Body of pancreas (tissue), 4 donors: ENCODE results near the gene KDM4C. TPM values are rescaled to one million over a fixed set of nuclear protein-coding genes. Genes with fewer than 3 reads are reported as not detected.
A peak's percentile ranks its signal among the peaks of the same experiment; 100 is the strongest.

Experiments
- ATAC-seq: fragments of 150-250 bp; one replicate; pipeline ENCODE4 v1.9.1; 2016
- DNase-seq, 4 donors: peaks; one replicate each; pipeline ENCODE4 v3.0.0-alpha.2; 2019
- H3K27ac ChIP-seq, 4 donors: fragments of 200-600 bp; sonication (generic); 1 replicate in 3 of 4; 2 replicates in 1 of 4; pipeline versions ENCODE4 v1.5.1 to v1.6.1; 2016 to 2019; ENCODE audit warnings: mild to moderate bottlenecking in 1 of 4, mixed read lengths in 1 of 4, moderate library complexity in 1 of 4
- H3K27me3 ChIP-seq, 2 donors: fragments of 200-600 bp; sonication (generic); one replicate each; pipeline ENCODE4 v1.6.0; 2016; ENCODE audit warnings: mild to moderate bottlenecking in 1 of 2
- H3K36me3 ChIP-seq, 2 donors: fragments of 200-600 bp; sonication (generic); replicated peaks in 1 of 2; 2 replicates each; pipeline ENCODE4 v1.5.1; 2016; ENCODE audit warnings: low read depth in 2 of 2; ENCODE audit not compliant: insufficient read depth in 1 of 2
- H3K4me1 ChIP-seq: fragments of 200-600 bp; sonication (generic); one replicate; pipeline ENCODE4 v1.6.0; 2016
- H3K4me3 ChIP-seq, 2 donors: fragments of 200-600 bp; sonication (generic); 1 replicate in 1 of 2; 2 replicates in 1 of 2; pipeline ENCODE4 v1.5.1; 2016 to 2019
- H3K9me3 ChIP-seq, 3 donors: fragments of 200-600 bp; sonication (generic); 1 replicate in 2 of 3; 2 replicates in 1 of 3; pipeline ENCODE4 v1.5.1; 2016
- POLR2A ChIP-seq, 3 donors: fragments of 450-650 bp; IDR thresholded peaks; one replicate each; pipeline ENCODE4 v1.6.1; 2016; ENCODE audit warnings: antibody characterized with exemption in 3 of 3, mild to moderate bottlenecking in 2 of 3
- WGBS, 2 donors: methylation state at CpG; one replicate each; pipeline ENCODE4 v1.1.5; 2017; 5-methylcytosine and 5-hydroxymethylcytosine counted together
- intact Hi-C: fragments of 100-400 bp; cut with DNase I; formaldehyde crosslinking; loops from one replicate; pipeline ENCODE4 v1.15.1; 2023
- total RNA-seq, 2 donors: library from RNA; depleted of rRNA; stranded (reverse); fragments of >200 nt; gene quantifications; one replicate each; pipeline ENCODE4 v1.1.0, GENCODE V29; 2016
- TF ChIP-seq, protein P1 (sequence below), 7 experiments: fragments of 450-650 bp in 4 of 7; fragments of 200-600 bp in 3 of 7; sonication (generic) in 3 of 7; IDR thresholded peaks; one replicate each; pipeline ENCODE4 v1.5.1; 2016 to 2019; ENCODE audit warnings: antibody characterized with exemption in 7 of 7

Gene KDM4C
- total RNA-seq, 2 donors from 2014 or later, result 40.5 to 48.5 TPM

- no peak for TF ChIP-seq POLR2A (IDR thresholded peaks at IDR 0.05)
- TF ChIP-seq, protein P1, sequence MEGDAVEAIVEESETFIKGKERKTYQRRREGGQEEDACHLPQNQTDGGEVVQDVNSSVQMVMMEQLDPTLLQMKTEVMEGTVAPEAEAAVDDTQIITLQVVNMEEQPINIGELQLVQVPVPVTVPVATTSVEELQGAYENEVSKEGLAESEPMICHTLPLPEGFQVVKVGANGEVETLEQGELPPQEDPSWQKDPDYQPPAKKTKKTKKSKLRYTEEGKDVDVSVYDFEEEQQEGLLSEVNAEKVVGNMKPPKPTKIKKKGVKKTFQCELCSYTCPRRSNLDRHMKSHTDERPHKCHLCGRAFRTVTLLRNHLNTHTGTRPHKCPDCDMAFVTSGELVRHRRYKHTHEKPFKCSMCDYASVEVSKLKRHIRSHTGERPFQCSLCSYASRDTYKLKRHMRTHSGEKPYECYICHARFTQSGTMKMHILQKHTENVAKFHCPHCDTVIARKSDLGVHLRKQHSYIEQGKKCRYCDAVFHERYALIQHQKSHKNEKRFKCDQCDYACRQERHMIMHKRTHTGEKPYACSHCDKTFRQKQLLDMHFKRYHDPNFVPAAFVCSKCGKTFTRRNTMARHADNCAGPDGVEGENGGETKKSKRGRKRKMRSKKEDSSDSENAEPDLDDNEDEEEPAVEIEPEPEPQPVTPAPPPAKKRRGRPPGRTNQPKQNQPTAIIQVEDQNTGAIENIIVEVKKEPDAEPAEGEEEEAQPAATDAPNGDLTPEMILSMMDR (IDR thresholded peaks at IDR 0.05), result no peak
- ATAC-seq, result no peak
- 94 to 95% methylated on average over 4 of the region's 4 CpGs for WGBS, 2 donors
These were observed 86.5 kb downstream of the KDM4C start for GRCh38 chr9:6844267-6844666.

DNA sequence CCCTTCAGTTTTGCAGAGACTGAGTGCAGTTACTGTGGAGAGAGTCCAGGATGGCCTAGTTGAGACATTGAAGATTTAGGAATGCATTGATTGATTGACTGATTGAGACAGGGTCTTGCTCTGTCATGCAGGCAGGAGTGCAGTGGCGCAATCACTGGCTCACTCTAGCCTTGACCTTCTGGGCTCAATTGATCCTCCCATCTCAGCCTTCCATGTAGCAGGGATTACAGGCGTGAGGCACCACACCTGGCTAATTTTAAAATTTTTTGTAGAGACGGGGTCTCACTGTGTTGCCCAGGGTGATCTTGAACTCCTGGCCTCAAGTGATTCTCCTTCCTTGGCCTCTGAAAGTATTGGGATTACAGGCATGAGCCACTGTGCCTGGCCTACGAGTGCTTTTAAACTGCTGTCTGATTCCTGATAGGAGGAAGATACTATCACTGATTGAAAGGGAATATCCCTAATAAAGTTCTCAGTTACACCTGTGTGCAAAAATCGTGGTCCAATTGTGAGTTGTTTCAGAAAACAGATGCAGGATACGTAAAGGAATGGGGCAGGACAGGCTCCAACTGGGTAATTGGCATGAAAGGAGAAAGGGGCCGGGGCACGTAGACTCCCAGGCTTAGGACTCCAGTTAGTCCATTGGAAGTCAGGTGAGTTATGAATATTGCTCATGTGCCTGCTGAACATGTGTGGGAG, 87.5 kb downstream of the KDM4C start:
- Histone ChIP-seq H3K36me3 (no peaks in the 10 kb centered on the region), H3K27ac (no peak overlapping the region), H3K4me3 (no peak overlapping the region), H3K27me3 (no peaks in the 10 kb centered on the region), H3K4me1 (no peaks in the 10 kb centered on the region), H3K9me3 (no peaks in the 10 kb centered on the region)
- ATAC-seq (no peak), DNase-seq (no peak)
- intact Hi-C loops, result no loop called here
- WGBS, 2 donors, result 84 to 87% methylated on average over 8 of the region's 8 CpGs
- no peak for TF ChIP-seq POLR2A (IDR thresholded peaks at IDR 0.05)
- TF ChIP-seq, protein P1 (IDR thresholded peaks at IDR 0.05), result no peak

More at GRCh38 chr9:6844267-6844666, 86.5 kb downstream of the KDM4C start:
- no peaks in the 10 kb centered on the region for H3K36me3 ChIP-seq
- no peak for DNase-seq
- intact Hi-C loops, result no loop called here
- no peak overlapping the region for H3K4me3 ChIP-seq
- H3K9me3 ChIP-seq, result no peaks in the 10 kb centered on the region
- H3K27ac ChIP-seq, result no peak overlapping the region
- no peaks in the 10 kb centered on the region for H3K4me1 ChIP-seq
- H3K27me3 ChIP-seq, result no peaks in the 10 kb centered on the region

DNA sequence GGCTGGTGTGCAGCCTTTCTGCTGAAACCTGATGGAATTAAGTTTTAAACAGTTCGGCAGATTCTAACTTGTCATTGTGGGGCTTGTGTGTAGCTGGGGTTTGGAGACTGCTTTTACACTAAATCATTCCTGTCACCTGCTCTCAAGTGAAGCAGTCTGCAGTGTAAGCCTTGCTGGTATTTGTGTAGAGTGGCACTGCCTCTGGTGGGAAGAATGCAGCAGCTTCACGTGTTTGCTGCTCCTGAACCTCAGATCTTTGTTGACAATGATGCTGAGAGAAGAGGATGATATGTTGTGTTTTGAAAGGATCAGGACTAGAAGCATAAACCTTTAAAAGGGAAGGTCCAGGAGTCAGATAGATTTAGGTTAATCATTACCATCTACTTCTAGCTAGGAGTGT, 88.1 kb downstream of the KDM4C start:
- no peak overlapping the region for H3K27ac ChIP-seq
- no peak overlapping the region for H3K4me3 ChIP-seq
- intact Hi-C loops, result no loop called here
- H3K9me3 ChIP-seq, result no peaks in the 10 kb centered on the region
- no peaks in the 10 kb centered on the region for H3K4me1 ChIP-seq
- peak in 1 of 4 donors; percentile 14 for DNase-seq
- no peaks in the 10 kb centered on the region for H3K36me3 ChIP-seq
- WGBS, 2 donors, result 31 to 56% methylated on average over 2 of the region's 2 CpGs
- no peaks in the 10 kb centered on the region for H3K27me3 ChIP-seq
- TF ChIP-seq, protein P1 (IDR thresholded peaks at IDR 0.05), result peak in 5 of 7 experiments; percentile 8 to 40 (median 37)
- TF ChIP-seq POLR2A (IDR thresholded peaks at IDR 0.05), result no peak
- peak; percentile 45 for ATAC-seq

- H3K27ac ChIP-seq, result no peak overlapping the region
- no peaks in the 10 kb centered on the region for H3K27me3 ChIP-seq
- DNase-seq (no peak), ATAC-seq (no peak)
- H3K9me3 ChIP-seq, result no peaks in the 10 kb centered on the region
- H3K4me1 ChIP-seq, result peaks cover 7% of the 10 kb centered on the region
- intact Hi-C loops, result no loop called here
- no peak for TF ChIP-seq POLR2A (IDR thresholded peaks at IDR 0.05)
- TF ChIP-seq, protein P1 (IDR thresholded peaks at IDR 0.05), result no peak
- no peaks in the 10 kb centered on the region for H3K36me3 ChIP-seq
- no peak overlapping the region for H3K4me3 ChIP-seq
- WGBS, 2 donors, result 87 to 89% methylated on average over 7 of the region's 7 CpGs
These were observed 94.6 kb downstream of the KDM4C start for GRCh38 chr9:6852243-6852963.
